PC-3 (cell line): ENCODE results near the gene COLEC12.

Source experiments
- EZH2phosphoT487 ChIP-seq: fragments of 300-600 bp; sonication (generic); IDR thresholded peaks from 2 replicates; pipeline ENCODE4 v1.6.1; 2018; ENCODE audit warnings: mild to moderate bottlenecking, antibody characterized with exemption, low read length, borderline replicate concordance
- TF ChIP-seq, protein P1 (sequence below): fragments of 300-600 bp; sonication (generic); conservative IDR thresholded peaks from 2 replicates; pipeline ENCODE4 v1.5.1; 2017; ENCODE audit warnings: antibody characterized with exemption, low read depth, mild to moderate bottlenecking, low read length

GRCh38 chr18:303011-303410 is 197.5 kb downstream of the COLEC12 start:
- TF ChIP-seq, protein P1, sequence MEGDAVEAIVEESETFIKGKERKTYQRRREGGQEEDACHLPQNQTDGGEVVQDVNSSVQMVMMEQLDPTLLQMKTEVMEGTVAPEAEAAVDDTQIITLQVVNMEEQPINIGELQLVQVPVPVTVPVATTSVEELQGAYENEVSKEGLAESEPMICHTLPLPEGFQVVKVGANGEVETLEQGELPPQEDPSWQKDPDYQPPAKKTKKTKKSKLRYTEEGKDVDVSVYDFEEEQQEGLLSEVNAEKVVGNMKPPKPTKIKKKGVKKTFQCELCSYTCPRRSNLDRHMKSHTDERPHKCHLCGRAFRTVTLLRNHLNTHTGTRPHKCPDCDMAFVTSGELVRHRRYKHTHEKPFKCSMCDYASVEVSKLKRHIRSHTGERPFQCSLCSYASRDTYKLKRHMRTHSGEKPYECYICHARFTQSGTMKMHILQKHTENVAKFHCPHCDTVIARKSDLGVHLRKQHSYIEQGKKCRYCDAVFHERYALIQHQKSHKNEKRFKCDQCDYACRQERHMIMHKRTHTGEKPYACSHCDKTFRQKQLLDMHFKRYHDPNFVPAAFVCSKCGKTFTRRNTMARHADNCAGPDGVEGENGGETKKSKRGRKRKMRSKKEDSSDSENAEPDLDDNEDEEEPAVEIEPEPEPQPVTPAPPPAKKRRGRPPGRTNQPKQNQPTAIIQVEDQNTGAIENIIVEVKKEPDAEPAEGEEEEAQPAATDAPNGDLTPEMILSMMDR: no peak
- TF ChIP-seq EZH2phosphoT487: no peak
